ACC112 (cell line): Measurements from ENCODE around the gene MAP1B.
"Not testable (repeated sequence)": the region's sequence is repeated elsewhere in the genome, so short reads cannot be mapped to it uniquely, and the experiment has no call there.

Source experiments
- H2AFZ ChIP-seq: fragments of 200-600 bp; sonication (generic); one replicate; pipeline ENCODE4 v1.6.0; 2017; ENCODE audit warnings: antibody characterized with exemption, low read length; ENCODE audit not compliant: unreplicated experiment
- H3K27ac ChIP-seq: fragments of 200-600 bp; sonication (generic); 2 replicates; pipeline ENCODE4 v1.5.1; 2014; ENCODE audit warnings: low read depth, mild to moderate bottlenecking, antibody characterized with exemption, low read length, moderate library complexity
- H3K27me3 ChIP-seq: fragments of 200-600 bp; sonication (generic); 2 replicates; pipeline ENCODE4 v1.6.1; 2014; ENCODE audit warnings: mild to moderate bottlenecking, antibody characterized with exemption, low read length, moderate library complexity, mixed read lengths; ENCODE audit not compliant: insufficient read depth
- H3K36me3 ChIP-seq: fragments of 200-600 bp; sonication (generic); 2 replicates; pipeline ENCODE4 v1.6.1; 2016; ENCODE audit warnings: mild to moderate bottlenecking, antibody characterized with exemption, low read length, moderate library complexity, mixed read lengths; ENCODE audit not compliant: insufficient read depth
- H3K4me1 ChIP-seq: fragments of 200-600 bp; sonication (generic); one replicate; pipeline ENCODE4 v1.6.1; 2016; ENCODE audit warnings: low read length, mixed read lengths; ENCODE audit not compliant: insufficient read depth, unreplicated experiment, control insufficient read depth
- H3K4me3 ChIP-seq: fragments of 200-600 bp; sonication (generic); 2 replicates; pipeline ENCODE4 v1.5.1; 2014; ENCODE audit warnings: mild to moderate bottlenecking, low read depth, low read length
- H3K79me2 ChIP-seq: fragments of 200-600 bp; sonication (generic); one replicate; pipeline ENCODE4 v1.6.0; 2016; ENCODE audit warnings: low read length; ENCODE audit not compliant: control insufficient read depth, unreplicated experiment, insufficient read depth

Gene MAP1B

DNA sequence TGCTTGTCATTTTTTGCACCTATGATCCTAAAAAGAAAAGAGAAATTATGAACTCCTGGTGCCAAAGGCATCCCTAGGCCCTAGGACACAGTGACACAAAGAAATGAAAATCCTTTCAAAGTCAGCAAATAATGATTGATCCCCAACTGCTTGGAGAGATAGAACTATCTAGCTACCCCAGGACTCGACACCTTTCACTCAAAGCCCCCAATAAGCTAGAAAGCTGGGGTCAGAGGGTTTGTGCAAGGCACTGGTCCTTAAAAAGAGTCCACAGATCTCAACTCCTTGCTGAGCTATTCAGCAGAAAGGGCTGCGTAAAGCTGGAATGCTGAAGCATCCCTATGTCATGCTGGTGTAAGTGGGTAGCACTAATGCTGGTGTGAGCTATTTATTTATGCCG is 31.8 kb upstream of the MAP1B start:
- Histone ChIP-seq H3K27ac (no peak overlapping the region), H3K4me1 (peaks cover 6% of the 10 kb centered on the region), H3K4me3 (no peak overlapping the region), H3K27me3 (no peaks in the 10 kb centered on the region), H3K36me3 (no peaks in the 10 kb centered on the region), H3K79me2 (no peaks in the 10 kb centered on the region), H2AFZ (no peak overlapping the region)

DNA sequence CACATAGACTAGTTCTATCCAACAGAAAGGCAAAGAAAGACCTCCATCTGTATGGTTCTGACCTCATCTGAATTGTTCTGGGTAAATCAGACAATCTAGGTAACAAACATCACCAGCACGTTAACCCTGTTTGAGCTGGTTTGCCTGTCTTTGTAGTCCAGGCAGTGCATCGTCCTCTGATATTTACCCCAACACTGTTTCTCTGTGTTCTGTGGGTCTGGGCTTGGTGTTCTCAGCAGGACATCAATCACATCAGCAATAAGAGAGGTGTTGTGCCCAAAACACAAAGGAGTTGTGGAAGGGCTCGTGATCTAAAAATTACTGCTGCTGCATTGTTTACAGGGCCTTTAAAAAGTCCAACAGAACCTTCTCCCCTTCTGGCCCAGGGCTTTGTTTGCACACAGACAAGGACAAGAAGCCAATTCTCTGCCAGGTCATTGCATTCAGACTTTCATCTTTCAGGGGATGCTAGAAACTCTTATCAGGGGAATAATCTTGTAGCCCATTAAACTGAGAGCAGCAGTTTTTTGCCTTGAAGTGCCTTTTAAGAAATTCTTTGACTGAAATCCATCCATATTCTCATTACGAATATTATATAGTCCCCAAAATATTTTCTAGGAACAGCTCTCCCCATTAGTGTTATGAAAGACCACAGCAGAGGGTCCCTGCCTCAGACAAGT is 30.5 kb upstream of the MAP1B start:
- no peaks in the 10 kb centered on the region for H3K36me3 ChIP-seq
- H3K27me3 ChIP-seq = no peaks in the 10 kb centered on the region
- no peaks in the 10 kb centered on the region for H3K79me2 ChIP-seq
- no peak overlapping the region for H2AFZ ChIP-seq
- no peak overlapping the region for H3K4me3 ChIP-seq
- peaks cover 6% of the 10 kb centered on the region for H3K4me1 ChIP-seq
- no peak overlapping the region for H3K27ac ChIP-seq

DNA sequence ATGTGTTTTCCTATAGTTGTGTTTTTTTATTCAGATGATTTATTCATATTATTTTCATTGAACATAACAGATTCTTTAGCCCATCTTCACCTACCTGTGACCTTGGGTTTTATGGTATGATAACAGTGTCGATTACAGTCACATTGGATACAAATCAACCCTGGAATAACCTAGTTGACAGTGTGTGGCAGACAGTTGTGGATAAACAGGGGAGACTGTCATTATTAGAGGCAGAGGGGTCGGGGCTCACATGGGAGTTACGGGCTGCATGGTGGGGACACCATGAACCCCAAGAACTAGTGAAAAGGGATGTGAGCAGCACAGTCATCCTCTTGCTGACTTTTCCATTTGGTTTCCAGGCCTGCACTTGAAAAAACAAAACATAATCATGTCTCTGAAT is 29.9 kb upstream of the MAP1B start:
- Histone ChIP-seq H3K36me3 (no peaks in the 10 kb centered on the region), H3K27ac (no peak overlapping the region), H2AFZ (no peak overlapping the region)

DNA sequence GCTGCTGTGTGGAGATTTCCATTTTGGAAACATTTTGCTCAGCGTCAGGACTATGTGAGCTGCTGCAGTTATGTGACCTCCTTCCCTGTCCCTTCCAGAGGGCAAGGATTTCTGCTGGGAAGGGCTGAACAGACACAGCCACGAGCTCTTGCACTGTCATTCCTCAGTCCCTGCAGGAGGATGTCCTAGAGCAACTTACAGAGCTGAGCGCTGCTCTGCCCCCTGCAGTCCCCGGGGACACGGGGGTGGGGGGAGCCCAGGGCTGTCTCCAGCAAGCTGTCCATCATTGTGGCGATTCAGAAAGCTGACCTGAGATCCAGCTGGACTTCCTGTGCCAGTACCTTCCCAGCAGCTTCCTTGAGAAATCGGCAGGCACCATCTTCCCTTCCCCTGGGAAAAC is 28.0 kb upstream of the MAP1B start:
- Histone ChIP-seq H3K4me3 (no peak overlapping the region), H3K79me2 (no peaks in the 10 kb centered on the region), H3K36me3 (no peaks in the 10 kb centered on the region), H3K27ac (no peak overlapping the region), H3K4me1 (peaks cover 6% of the 10 kb centered on the region), H3K27me3 (no peaks in the 10 kb centered on the region), H2AFZ (no peak overlapping the region)

More for the DNA sequence above, 29.9 kb upstream of the MAP1B start:
- Histone ChIP-seq H3K79me2 (no peaks in the 10 kb centered on the region), H3K4me3 (no peak overlapping the region), H3K27me3 (no peaks in the 10 kb centered on the region), H3K4me1 (peaks cover 6% of the 10 kb centered on the region)

DNA sequence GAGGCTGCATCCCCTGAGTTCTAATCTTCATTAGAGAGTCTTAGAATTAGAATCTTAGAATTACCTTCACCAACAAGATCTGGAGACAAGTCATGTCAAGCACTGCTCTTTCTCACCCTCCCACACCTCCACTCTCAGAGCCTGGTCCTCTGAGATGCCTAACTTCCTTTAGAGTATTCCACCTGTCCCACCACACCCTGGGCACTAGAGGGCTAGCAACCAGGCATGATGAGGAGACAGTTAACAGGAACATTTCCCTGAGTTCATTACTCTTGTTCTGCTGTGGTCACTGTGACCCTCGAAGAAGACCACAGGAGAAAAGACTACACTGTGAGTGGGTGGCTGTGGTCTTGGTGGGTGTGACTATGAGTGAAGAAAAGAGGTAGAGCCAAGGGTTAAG is 25.2 kb upstream of the MAP1B start:
- Histone ChIP-seq H3K36me3 (no peaks in the 10 kb centered on the region), H3K79me2 (no peaks in the 10 kb centered on the region), H2AFZ (no peak overlapping the region)

DNA sequence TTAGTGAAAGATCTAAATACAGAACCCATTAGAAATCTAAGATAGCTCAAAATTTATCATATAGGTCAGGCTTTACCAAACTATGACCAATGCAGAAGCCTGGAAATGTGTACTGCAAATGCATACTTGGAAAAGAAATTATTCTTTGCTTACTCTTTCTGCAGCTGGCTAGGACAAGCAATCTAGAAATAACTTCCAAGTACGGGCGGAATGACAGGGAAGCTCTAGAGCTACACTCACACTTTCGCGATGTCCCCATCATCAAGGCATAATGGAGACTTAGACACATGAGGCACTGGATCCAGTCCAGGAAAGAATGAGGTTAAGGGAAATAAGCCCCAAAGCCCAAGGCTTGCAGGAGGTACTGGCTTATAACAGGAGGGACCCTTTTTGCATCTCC is 22.4 kb upstream of the MAP1B start:
- no peak overlapping the region for H2AFZ ChIP-seq
- no peaks in the 10 kb centered on the region for H3K36me3 ChIP-seq
- H3K4me3 ChIP-seq = no peak overlapping the region
- no peak overlapping the region for H3K27ac ChIP-seq
- no peaks in the 10 kb centered on the region for H3K79me2 ChIP-seq
- peaks cover 7% of the 10 kb centered on the region; the same call in 1 of the 2 replicates for H3K27me3 ChIP-seq
- no peaks in the 10 kb centered on the region for H3K4me1 ChIP-seq

More for the DNA sequence above, 25.2 kb upstream of the MAP1B start:
- no peak overlapping the region for H3K4me3 ChIP-seq
- peaks cover 7% of the 10 kb centered on the region; the same call in 1 of the 2 replicates for H3K27me3 ChIP-seq
- H3K4me1 ChIP-seq = peaks cover 6% of the 10 kb centered on the region
- no peak overlapping the region for H3K27ac ChIP-seq

DNA sequence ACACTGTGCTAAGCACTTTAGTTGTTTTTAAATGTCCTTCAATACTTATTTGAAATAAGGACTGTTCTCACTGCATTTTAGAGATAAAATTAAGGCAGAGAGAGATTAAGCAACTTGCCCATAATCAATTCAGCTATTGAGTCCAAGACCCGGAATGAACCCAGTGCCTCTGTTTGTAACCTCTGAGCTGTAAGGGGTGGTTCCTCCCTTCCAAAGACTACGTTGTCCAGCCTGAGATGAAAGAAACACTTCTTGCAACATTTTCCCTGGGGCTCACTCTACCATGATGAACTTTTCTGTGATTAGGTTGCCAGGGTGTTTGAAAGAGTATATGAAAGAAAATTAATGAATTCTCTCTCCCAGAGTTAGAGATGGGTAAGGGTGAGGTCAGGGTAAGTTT is 22.0 kb upstream of the MAP1B start:
- H3K27ac ChIP-seq = no peak overlapping the region
- peaks cover 7% of the 10 kb centered on the region; the same call in 1 of the 2 replicates for H3K27me3 ChIP-seq

GRCh38 chr5:72089713-72090112 is 17.6 kb upstream of the MAP1B start:
- H3K4me1 ChIP-seq, H3K79me2 ChIP-seq, H3K27me3 ChIP-seq, H3K4me3 ChIP-seq, H3K36me3 ChIP-seq, H3K27ac ChIP-seq, H2AFZ ChIP-seq: not testable (repeated sequence)

More for the DNA sequence above, 22.0 kb upstream of the MAP1B start:
- no peak overlapping the region for H2AFZ ChIP-seq
- no peaks in the 10 kb centered on the region for H3K36me3 ChIP-seq
- H3K4me1 ChIP-seq = no peaks in the 10 kb centered on the region
- no peak overlapping the region for H3K4me3 ChIP-seq
- H3K79me2 ChIP-seq = no peaks in the 10 kb centered on the region

DNA sequence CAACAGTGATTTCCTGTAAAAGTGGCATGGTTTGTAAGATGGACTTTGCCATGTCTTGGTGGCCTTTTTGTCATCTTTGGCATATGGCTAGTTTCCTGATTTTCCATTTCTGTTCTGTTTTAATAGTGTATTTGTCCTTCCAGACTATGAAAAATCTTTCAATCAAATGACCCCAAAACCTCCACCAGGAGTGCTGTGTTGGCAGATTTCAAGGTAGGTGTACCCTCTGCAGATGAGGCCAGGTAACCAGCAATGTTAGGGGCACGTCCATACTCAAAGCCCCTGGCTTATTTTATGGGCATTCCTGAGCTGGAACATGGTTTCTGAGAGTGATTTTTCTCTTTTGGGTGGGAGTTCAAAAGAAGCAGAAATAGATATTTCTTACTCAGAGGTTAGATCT is 15.2 kb upstream of the MAP1B start:
- no peaks in the 10 kb centered on the region for H3K36me3 ChIP-seq
- no peak overlapping the region for H2AFZ ChIP-seq
- no peaks in the 10 kb centered on the region for H3K27me3 ChIP-seq
- no peak overlapping the region for H3K4me3 ChIP-seq
- no peaks in the 10 kb centered on the region for H3K79me2 ChIP-seq
- H3K4me1 ChIP-seq = no peaks in the 10 kb centered on the region
- no peak overlapping the region for H3K27ac ChIP-seq

- Histone ChIP-seq H3K79me2 (no peaks in the 10 kb centered on the region), H3K4me1 (no peaks in the 10 kb centered on the region), H2AFZ (no peak overlapping the region), H3K27ac (no peak overlapping the region), H3K4me3 (no peak overlapping the region), H3K27me3 (no peaks in the 10 kb centered on the region), H3K36me3 (no peaks in the 10 kb centered on the region)
Observed at GRCh38 chr5:72093217-72093616, 14.1 kb upstream of the MAP1B start.

GRCh38 chr5:72093824-72094223 is 13.5 kb upstream of the MAP1B start:
- H3K4me1 ChIP-seq = no peaks in the 10 kb centered on the region
- H3K4me3 ChIP-seq = no peak overlapping the region
- H3K27ac ChIP-seq = no peak overlapping the region
- H2AFZ ChIP-seq = no peak overlapping the region
- no peaks in the 10 kb centered on the region for H3K36me3 ChIP-seq
- no peaks in the 10 kb centered on the region for H3K79me2 ChIP-seq
- H3K27me3 ChIP-seq = no peaks in the 10 kb centered on the region
